AG04449 (cell line): ENCODE results near the gene AGAP1.

ENCODE experiments used
- CTCF ChIA-PET: fragments of 350-600 bp; formaldehyde crosslinking; extraction: SDS; loops from one replicate; lab custom pipeline; 2021; ENCODE audit warnings: antibody characterized with exemption; lab: Yijun Ruan, JAX
- POLR2A ChIA-PET: fragments of 400-600, 350-600 bp; formaldehyde crosslinking; extraction: SDS; loops from one replicate; lab custom pipeline; 2020; ENCODE audit warnings: antibody characterized with exemption, inconsistent platforms; lab: Yijun Ruan, JAX
- DNase-seq: peaks from one replicate; pipeline ENCODE4 v3.0.0-alpha.2; 2010; ENCODE audit warnings: low read depth, low spot score
- H3K4me3 ChIP-seq: 2 replicates; pipeline ENCODE4 v1.5.1; 2011; ENCODE audit warnings: low read depth, mild to moderate bottlenecking, control low read depth, low read length
- CTCF ChIP-seq: IDR thresholded peaks from one replicate; pipeline ENCODE4 v1.5.1; 2011; ENCODE audit warnings: mild to moderate bottlenecking, moderate library complexity, low read length, control low read depth, inconsistent platforms; ENCODE audit not compliant: insufficient read depth; ENCODE audit errors: missing control alignments

The AGAP1 gene

GRCh38 chr2:235864733-235865515 is 371.1 kb downstream of the AGAP1 start:
- ChIA-PET POLR2A (no interaction called here), CTCF (interaction anchor here (1.2 kb wide), 1 partner anchor 71 kb away, joined by 3 read pairs; no protein-coding TSS in a partner anchor)
- peak; percentile 10 for DNase-seq
- H3K4me3 ChIP-seq: peak overlapping the region; percentile 30
- TF ChIP-seq CTCF: no peak

GRCh38 chr2:235866373-235866772 is 372.5 kb downstream of the AGAP1 start:
- TF ChIP-seq CTCF: no peak
- no peak for DNase-seq
- CTCF ChIA-PET: interaction anchor here (1.4 kb wide), 1 partner anchor 11 kb away, joined by 3 read pairs; no protein-coding TSS in a partner anchor
- no peak overlapping the region for H3K4me3 ChIP-seq
- POLR2A ChIA-PET: no interaction called here

- no peak overlapping the region for H3K4me3 ChIP-seq
- POLR2A ChIA-PET: no interaction called here
- DNase-seq: no peak
- CTCF ChIA-PET: no interaction called here
- TF ChIP-seq CTCF: no peak
Observed at GRCh38 chr2:235868224-235868623, 374.4 kb downstream of the AGAP1 start.

GRCh38 chr2:235868645-235869044 is 374.8 kb downstream of the AGAP1 start:
- no peak for DNase-seq
- POLR2A ChIA-PET: no interaction called here
- CTCF ChIA-PET: no interaction called here
- H3K4me3 ChIP-seq: no peak overlapping the region
- TF ChIP-seq CTCF: no peak

- H3K4me3 ChIP-seq: no peak overlapping the region
- POLR2A ChIA-PET: no interaction called here
- TF ChIP-seq CTCF: no peak
- CTCF ChIA-PET: no interaction called here
- no peak for DNase-seq
Observed at GRCh38 chr2:235870515-235870914, 376.7 kb downstream of the AGAP1 start.

- POLR2A ChIA-PET: no interaction called here
- CTCF ChIA-PET: no interaction called here
Observed at GRCh38 chr2:235876099-235876679, 382.3 kb downstream of the AGAP1 start.

More at GRCh38 chr2:235876099-235876679, 382.3 kb downstream of the AGAP1 start:
- H3K4me3 ChIP-seq: no peak overlapping the region
- TF ChIP-seq CTCF: no peak
- no peak for DNase-seq
